Tibial nerve (tissue), 4 donors: ENCODE data around the gene DCTN5.

ENCODE experiments used
- EP300 ChIP-seq, 2 donors: sonication (generic); formaldehyde crosslinking; IDR thresholded peaks; one replicate each; pipeline ENCODE4 v1.6.1; 2017; ENCODE audit warnings: antibody characterized with exemption in 2 of 2, mild to moderate bottlenecking in 1 of 2
- POLR2A ChIP-seq, 2 donors: fragments of 450-650 bp; IDR thresholded peaks; one replicate each; pipeline ENCODE4 v1.6.1; 2017; ENCODE audit warnings: antibody characterized with exemption in 2 of 2, mild to moderate bottlenecking in 2 of 2, moderate library complexity in 2 of 2
- TF ChIP-seq, protein P1 (sequence below), 5 experiments: fragments of 200-600 bp in 3 of 5; fragments of 450-650 bp in 2 of 5; sonication (generic) in 3 of 5; IDR thresholded peaks; one replicate each; pipeline ENCODE4 v1.5.1; 2016 to 2019; ENCODE audit warnings: antibody characterized with exemption in 5 of 5, mild to moderate bottlenecking in 3 of 5, moderate library complexity in 2 of 5

DNA sequence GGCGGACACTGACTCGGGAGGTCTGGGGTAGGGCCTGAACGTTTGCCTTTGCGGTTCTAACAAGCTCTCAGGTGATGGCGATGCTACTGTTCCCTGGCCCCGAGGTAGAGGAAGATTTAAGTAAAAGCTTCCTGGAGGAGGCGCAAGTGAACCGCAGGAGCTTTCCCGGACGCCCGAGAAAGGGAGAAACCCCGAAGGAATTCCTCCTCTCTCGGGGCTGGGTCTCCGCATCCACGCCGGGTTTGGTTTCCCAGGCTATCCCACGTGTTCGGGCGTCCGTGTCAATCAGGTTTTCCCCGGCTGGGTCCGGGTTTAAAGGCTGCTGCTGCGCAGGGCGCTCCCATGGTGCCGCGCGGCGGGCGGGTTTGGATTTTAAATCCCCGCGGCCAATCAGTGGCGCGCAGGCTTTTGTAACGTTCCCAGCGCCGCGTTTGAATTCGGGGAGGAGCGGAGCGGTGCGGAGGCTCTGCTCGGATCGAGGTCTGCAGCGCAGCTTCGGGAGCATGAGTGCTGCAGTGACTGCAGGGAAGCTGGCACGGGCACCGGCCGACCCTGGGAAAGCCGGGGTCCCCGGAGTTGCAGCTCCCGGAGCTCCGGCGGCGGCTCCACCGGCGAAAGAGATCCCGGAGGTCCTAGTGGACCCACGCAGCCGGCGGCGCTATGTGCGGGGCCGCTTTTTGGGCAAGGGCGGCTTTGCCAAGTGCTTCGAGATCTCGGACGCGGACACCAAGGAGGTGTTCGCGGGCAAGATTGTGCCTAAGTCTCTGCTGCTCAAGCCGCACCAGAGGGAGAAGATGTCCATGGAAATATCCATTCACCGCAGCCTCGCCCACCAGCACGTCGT lies 37.4 kb downstream of the DCTN5 start, which contains the start of gene PLK1:
- TF ChIP-seq, protein P1, sequence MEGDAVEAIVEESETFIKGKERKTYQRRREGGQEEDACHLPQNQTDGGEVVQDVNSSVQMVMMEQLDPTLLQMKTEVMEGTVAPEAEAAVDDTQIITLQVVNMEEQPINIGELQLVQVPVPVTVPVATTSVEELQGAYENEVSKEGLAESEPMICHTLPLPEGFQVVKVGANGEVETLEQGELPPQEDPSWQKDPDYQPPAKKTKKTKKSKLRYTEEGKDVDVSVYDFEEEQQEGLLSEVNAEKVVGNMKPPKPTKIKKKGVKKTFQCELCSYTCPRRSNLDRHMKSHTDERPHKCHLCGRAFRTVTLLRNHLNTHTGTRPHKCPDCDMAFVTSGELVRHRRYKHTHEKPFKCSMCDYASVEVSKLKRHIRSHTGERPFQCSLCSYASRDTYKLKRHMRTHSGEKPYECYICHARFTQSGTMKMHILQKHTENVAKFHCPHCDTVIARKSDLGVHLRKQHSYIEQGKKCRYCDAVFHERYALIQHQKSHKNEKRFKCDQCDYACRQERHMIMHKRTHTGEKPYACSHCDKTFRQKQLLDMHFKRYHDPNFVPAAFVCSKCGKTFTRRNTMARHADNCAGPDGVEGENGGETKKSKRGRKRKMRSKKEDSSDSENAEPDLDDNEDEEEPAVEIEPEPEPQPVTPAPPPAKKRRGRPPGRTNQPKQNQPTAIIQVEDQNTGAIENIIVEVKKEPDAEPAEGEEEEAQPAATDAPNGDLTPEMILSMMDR (IDR thresholded peaks at IDR 0.05) = peak in 1 of 5 experiments; percentile 17
- no peak for TF ChIP-seq POLR2A (IDR thresholded peaks at IDR 0.05)
- TF ChIP-seq EP300 (IDR thresholded peaks at IDR 0.05) = peak in 1 of 2 donors; percentile 26
